Liver (tissue), 9 donors: ENCODE data around the gene LYPD4. TPM values are rescaled to one million over a fixed set of nuclear protein-coding genes. Genes with fewer than 3 reads are reported as not detected.
A peak's percentile ranks its signal among the peaks of the same experiment; 100 is the strongest.

ENCODE experiments used
- DNase-seq: peaks from one replicate; pipeline ENCODE4 v3.0.0-alpha.2; 2017; ENCODE audit warnings: low spot score
- H3K27ac ChIP-seq, 2 donors: one replicate each; pipeline ENCODE4 v1.7.0; 2013; ENCODE audit warnings: inconsistent platforms in 2 of 2, low read length in 2 of 2, control low read depth in 1 of 2, low read depth in 1 of 2, mild to moderate bottlenecking in 1 of 2
- H3K27me3 ChIP-seq, 4 donors: one replicate each; pipeline versions ENCODE4 v1.6.1 to v1.7.0; 2013; ENCODE audit warnings: low read length in 3 of 4, inconsistent platforms in 1 of 4, mild to moderate bottlenecking in 1 of 4, moderate library complexity in 1 of 4; ENCODE audit not compliant: control insufficient read depth in 4 of 4, insufficient read depth in 4 of 4
- H3K36me3 ChIP-seq, 4 donors: one replicate each; pipeline versions ENCODE4 v1.6.1 to v1.7.0; 2013; ENCODE audit warnings: low read length in 3 of 4, mild to moderate bottlenecking in 3 of 4, low read depth in 1 of 4, moderate library complexity in 1 of 4; ENCODE audit not compliant: control insufficient read depth in 4 of 4, insufficient read depth in 3 of 4
- H3K4me1 ChIP-seq, 4 donors: one replicate each; pipeline versions ENCODE4 v1.6.1 to v1.7.0; 2013; ENCODE audit warnings: low read length in 3 of 4, mild to moderate bottlenecking in 3 of 4, moderate library complexity in 1 of 4; ENCODE audit not compliant: control insufficient read depth in 4 of 4, insufficient read depth in 4 of 4
- H3K4me3 ChIP-seq, 3 donors: one replicate each; pipeline versions ENCODE4 v1.6.1 to v1.7.0; 2013; ENCODE audit warnings: low read length in 3 of 3, control low read depth in 1 of 3, low read depth in 1 of 3, mild to moderate bottlenecking in 1 of 3
- H3K9ac ChIP-seq, 2 donors: one replicate each; pipeline ENCODE4 v1.7.0; 2013; ENCODE audit warnings: low read length in 2 of 2, mild to moderate bottlenecking in 2 of 2, moderate library complexity in 2 of 2, control low read depth in 1 of 2, low read depth in 1 of 2
- H3K9me3 ChIP-seq, 4 donors: one replicate each; pipeline versions ENCODE4 v1.6.1 to v1.7.0; 2013; ENCODE audit warnings: low read length in 3 of 4; ENCODE audit not compliant: control insufficient read depth in 4 of 4
- EGR1 ChIP-seq, 2 donors: IDR thresholded peaks; 2 replicates each; pipeline ENCODE4 v1.6.1; 2016 to 2018; ENCODE audit warnings: antibody characterized with exemption in 2 of 2, low read depth in 2 of 2
- FOXA2 ChIP-seq: IDR thresholded peaks from 2 replicates; pipeline ENCODE4 v1.6.1; 2016; ENCODE audit warnings: antibody characterized with exemption
- GABPA ChIP-seq, 2 donors: IDR thresholded peaks in 1 of 2; conservative IDR thresholded peaks in 1 of 2; 2 replicates each; pipeline ENCODE4 v1.6.1; 2016; ENCODE audit warnings: antibody characterized with exemption in 2 of 2, mild to moderate bottlenecking in 1 of 2, moderate library complexity in 1 of 2
- HNF4A ChIP-seq, 2 donors: conservative IDR thresholded peaks; 2 replicates each; pipeline ENCODE4 v1.6.1; 2016; ENCODE audit warnings: antibody characterized with exemption in 2 of 2, mild to moderate bottlenecking in 2 of 2
- HNF4G ChIP-seq: IDR thresholded peaks from 2 replicates; pipeline ENCODE4 v1.6.1; 2016; ENCODE audit warnings: antibody characterized with exemption
- JUND ChIP-seq, 2 donors: IDR thresholded peaks; 2 replicates each; pipeline ENCODE4 v1.6.1; 2016; ENCODE audit warnings: antibody characterized with exemption in 2 of 2
- NR2F2 ChIP-seq: IDR thresholded peaks from 2 replicates; pipeline ENCODE4 v1.6.1; 2016; ENCODE audit warnings: antibody characterized with exemption
- RAD21 ChIP-seq, 2 donors: IDR thresholded peaks; 2 replicates each; pipeline ENCODE4 v1.6.1; 2016; ENCODE audit warnings: antibody characterized with exemption in 2 of 2, mild to moderate bottlenecking in 2 of 2
- TAF1 ChIP-seq: conservative IDR thresholded peaks from 2 replicates; pipeline ENCODE4 v1.6.1; 2016; ENCODE audit warnings: antibody characterized with exemption, mild to moderate bottlenecking
- YY1 ChIP-seq: IDR thresholded peaks from 2 replicates; pipeline ENCODE4 v1.6.1; 2016; ENCODE audit warnings: antibody characterized with exemption, mild to moderate bottlenecking
- WGBS: extraction: QIAGEN DNeasy Blood & Tissue Kit; methylation state at CpG from one replicate; pipeline ENCODE4 v1.1.7; 2013; 5-methylcytosine and 5-hydroxymethylcytosine counted together
- polyA plus RNA-seq, 2 donors: library from polyadenylated mRNA; stranded (reverse) in 1 of 2; unstranded in 1 of 2; fragments of 200-250 nt in 1 of 2; fragments of >200 nt in 1 of 2; fragmentation: Nextera tagmentation in 1 of 2; extraction: Ambion mirVana in 1 of 2; gene quantifications; one replicate each; pipeline versions ENCODE4 v1.2.1 to v1.2.3, GENCODE V29; 2013 to 2015
- total RNA-seq, 2 donors: library from RNA; depleted of rRNA; stranded (reverse); fragments of >200 nt; gene quantifications; one replicate each; pipeline ENCODE4 v1.2.3, GENCODE V29; 2014
- TF ChIP-seq, protein P1 (sequence below): IDR thresholded peaks from 2 replicates; pipeline ENCODE4 v1.6.1; 2016; ENCODE audit warnings: antibody characterized with exemption, mild to moderate bottlenecking
- TF ChIP-seq, protein P2 (sequence below): IDR thresholded peaks from 2 replicates; pipeline ENCODE4 v1.6.1; 2016; ENCODE audit warnings: antibody characterized with exemption
- TF ChIP-seq, protein P3 (sequence below): IDR thresholded peaks from 2 replicates; pipeline ENCODE4 v1.6.1; 2016; ENCODE audit warnings: antibody characterized with exemption
- TF ChIP-seq, protein P4 (sequence below): IDR thresholded peaks from 2 replicates; pipeline ENCODE4 v1.6.1; 2016; ENCODE audit warnings: antibody characterized with exemption
- donor health status: healthy.
- donor health status: healthy.
- donor health status: healthy.
- donor health status: healthy.
- donor health status: healthy.

Gene LYPD4
- total and polyA plus RNA-seq, 4 donors = not detected

DNA sequence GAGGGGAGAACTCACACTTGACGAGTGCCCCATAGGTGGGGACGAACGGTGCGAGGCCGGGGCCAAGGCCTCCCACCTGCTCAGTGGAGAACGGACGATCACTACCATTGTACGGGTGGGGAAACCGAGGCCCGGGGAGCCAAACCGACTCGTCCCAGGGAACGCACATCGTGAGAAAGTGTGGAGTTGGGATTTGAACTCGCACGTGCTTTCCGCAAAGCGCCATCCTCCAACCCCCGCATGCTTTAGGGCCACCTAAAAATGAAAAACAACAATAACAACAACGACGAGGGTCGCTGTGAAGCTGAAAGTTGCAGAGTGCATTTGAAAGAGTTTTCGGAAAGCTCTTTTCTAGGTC lies 39.0 kb upstream of the LYPD4 start:
- no peaks in the 10 kb centered on the region for H3K27me3 ChIP-seq
- H3K36me3 ChIP-seq = no peaks in the 10 kb centered on the region
- peak overlapping the region; percentile 52 to 92 for H3K9ac ChIP-seq
- peaks cover 0 to 25% (median 17%) of the 10 kb centered on the region in 4 donors for H3K4me1 ChIP-seq
- H3K4me3 ChIP-seq = peak overlapping the region; percentile 78 to 97 (median 82)
- no peaks in the 10 kb centered on the region for H3K9me3 ChIP-seq
- DNase-seq = no peak
- H3K27ac ChIP-seq = peak overlapping the region; percentile 78 to 87
- WGBS = 2% methylated on average over 23 of the region's 23 CpGs
- TF ChIP-seq FOXA2 = no peak
- TF ChIP-seq, protein P1, sequence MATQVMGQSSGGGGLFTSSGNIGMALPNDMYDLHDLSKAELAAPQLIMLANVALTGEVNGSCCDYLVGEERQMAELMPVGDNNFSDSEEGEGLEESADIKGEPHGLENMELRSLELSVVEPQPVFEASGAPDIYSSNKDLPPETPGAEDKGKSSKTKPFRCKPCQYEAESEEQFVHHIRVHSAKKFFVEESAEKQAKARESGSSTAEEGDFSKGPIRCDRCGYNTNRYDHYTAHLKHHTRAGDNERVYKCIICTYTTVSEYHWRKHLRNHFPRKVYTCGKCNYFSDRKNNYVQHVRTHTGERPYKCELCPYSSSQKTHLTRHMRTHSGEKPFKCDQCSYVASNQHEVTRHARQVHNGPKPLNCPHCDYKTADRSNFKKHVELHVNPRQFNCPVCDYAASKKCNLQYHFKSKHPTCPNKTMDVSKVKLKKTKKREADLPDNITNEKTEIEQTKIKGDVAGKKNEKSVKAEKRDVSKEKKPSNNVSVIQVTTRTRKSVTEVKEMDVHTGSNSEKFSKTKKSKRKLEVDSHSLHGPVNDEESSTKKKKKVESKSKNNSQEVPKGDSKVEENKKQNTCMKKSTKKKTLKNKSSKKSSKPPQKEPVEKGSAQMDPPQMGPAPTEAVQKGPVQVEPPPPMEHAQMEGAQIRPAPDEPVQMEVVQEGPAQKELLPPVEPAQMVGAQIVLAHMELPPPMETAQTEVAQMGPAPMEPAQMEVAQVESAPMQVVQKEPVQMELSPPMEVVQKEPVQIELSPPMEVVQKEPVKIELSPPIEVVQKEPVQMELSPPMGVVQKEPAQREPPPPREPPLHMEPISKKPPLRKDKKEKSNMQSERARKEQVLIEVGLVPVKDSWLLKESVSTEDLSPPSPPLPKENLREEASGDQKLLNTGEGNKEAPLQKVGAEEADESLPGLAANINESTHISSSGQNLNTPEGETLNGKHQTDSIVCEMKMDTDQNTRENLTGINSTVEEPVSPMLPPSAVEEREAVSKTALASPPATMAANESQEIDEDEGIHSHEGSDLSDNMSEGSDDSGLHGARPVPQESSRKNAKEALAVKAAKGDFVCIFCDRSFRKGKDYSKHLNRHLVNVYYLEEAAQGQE = no peak
- TF ChIP-seq NR2F2 = no peak
- TF ChIP-seq EGR1 (IDR thresholded peaks at IDR 0.05; ENCODE audit: low read depth in 2 of 2) = no peak
- TF ChIP-seq, protein P2, sequence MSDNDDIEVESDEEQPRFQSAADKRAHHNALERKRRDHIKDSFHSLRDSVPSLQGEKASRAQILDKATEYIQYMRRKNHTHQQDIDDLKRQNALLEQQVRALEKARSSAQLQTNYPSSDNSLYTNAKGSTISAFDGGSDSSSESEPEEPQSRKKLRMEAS = no peak
- no peak for TF ChIP-seq GABPA (IDR thresholded peaks at IDR 0.05 in 1 of 2, conservative IDR thresholded peaks at IDR 0.05 in 1 of 2)
- no peak for TF ChIP-seq YY1
- TF ChIP-seq, protein P3, sequence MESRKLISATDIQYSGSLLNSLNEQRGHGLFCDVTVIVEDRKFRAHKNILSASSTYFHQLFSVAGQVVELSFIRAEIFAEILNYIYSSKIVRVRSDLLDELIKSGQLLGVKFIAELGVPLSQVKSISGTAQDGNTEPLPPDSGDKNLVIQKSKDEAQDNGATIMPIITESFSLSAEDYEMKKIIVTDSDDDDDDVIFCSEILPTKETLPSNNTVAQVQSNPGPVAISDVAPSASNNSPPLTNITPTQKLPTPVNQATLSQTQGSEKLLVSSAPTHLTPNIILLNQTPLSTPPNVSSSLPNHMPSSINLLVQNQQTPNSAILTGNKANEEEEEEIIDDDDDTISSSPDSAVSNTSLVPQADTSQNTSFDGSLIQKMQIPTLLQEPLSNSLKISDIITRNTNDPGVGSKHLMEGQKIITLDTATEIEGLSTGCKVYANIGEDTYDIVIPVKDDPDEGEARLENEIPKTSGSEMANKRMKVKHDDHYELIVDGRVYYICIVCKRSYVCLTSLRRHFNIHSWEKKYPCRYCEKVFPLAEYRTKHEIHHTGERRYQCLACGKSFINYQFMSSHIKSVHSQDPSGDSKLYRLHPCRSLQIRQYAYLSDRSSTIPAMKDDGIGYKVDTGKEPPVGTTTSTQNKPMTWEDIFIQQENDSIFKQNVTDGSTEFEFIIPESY = no peak
- no peak for TF ChIP-seq HNF4A (conservative IDR thresholded peaks at IDR 0.05)
- no peak for TF ChIP-seq JUND (IDR thresholded peaks at IDR 0.05)
- TF ChIP-seq HNF4G = no peak

DNA sequence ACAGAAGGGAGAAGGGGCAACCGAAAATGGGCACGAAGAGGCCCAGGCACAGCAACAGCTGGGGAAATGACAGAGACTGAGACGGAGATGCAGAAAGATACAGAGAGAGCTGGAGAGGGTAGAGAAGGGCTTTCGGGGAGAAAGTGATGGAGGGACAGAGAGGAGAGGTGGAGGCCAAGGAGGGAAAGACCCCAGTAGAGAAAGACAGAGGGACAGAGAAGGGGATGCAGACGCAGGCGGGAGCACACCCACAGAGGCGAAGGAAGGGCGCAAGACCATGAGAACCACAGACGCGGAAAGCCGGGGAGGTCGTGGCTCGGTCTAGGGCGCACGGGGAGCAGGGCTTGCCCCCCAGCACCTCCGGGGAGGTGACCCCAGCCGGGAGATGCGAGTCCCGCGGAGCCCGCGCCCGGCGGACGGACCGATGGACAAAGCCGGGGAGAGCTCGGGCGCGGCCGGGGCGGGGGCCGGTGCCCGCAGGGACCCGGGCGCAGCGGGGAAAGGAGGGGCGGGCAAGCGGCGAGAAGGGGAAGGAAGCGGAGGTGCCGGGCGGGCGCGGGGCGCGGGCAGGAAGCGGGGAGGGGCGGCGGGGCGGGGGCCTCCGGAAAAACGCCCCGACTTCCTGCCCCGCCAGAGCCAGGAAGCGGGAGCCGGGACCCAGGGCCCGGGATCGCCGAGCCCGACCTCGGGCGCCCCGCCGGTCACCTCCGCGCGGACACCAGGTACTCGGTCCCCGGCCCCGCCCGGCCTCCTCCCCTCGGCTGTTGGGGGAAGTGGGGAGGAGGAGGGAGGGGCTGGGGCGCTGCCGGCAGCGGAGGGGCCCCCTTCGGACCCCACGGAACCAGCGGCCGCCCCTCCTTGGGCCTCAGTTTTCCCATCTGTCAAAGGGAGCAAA lies 38.3 kb upstream of the LYPD4 start, which contains the start of gene ARHGEF1:
ARHGEF1 (plus strand) TSS at position 617 of the 895 bp plus-strand sequence. CDS start 4,899 bp downstream, outside the sequence.
- no peak for TF ChIP-seq RAD21 (IDR thresholded peaks at IDR 0.05)
- no peak for TF ChIP-seq TAF1
- TF ChIP-seq, protein P3 = no peak
- TF ChIP-seq, protein P4, sequence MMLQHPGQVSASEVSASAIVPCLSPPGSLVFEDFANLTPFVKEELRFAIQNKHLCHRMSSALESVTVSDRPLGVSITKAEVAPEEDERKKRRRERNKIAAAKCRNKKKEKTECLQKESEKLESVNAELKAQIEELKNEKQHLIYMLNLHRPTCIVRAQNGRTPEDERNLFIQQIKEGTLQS = no peak
- TF ChIP-seq HNF4A (conservative IDR thresholded peaks at IDR 0.05) = no peak
- H3K36me3 ChIP-seq = no peaks in the 10 kb centered on the region
- H3K9me3 ChIP-seq = no peaks in the 10 kb centered on the region
- DNase-seq = no peak
- H3K4me1 ChIP-seq = peaks cover 0 to 25% (median 17%) of the 10 kb centered on the region in 4 donors
- H3K4me3 ChIP-seq = peak within 1 kb of the TSS; percentile 78 to 97 (median 82)
- 4% methylated on average over 80 of the region's 80 CpGs for WGBS
- peak within 1 kb of the TSS; percentile 78 to 87 for H3K27ac ChIP-seq
- H3K9ac ChIP-seq = peak within 1 kb of the TSS; percentile 52 to 92
- H3K27me3 ChIP-seq = no peaks in the 10 kb centered on the region
